Nucleus accumbens (tissue), 56 donors: ENCODE measurements around the gene CFAP46.
A peak's percentile ranks its signal among the peaks of the same experiment; 100 is the strongest.
"Not testable (repeated sequence)": the region's sequence is repeated elsewhere in the genome, so short reads cannot be mapped to it uniquely, and the experiment has no call there.

Experiments used
- DNase-seq, 56 donors: peaks; one replicate each; lab custom pipeline; 2025; lab: John Stamatoyannopoulos, UW

The CFAP46 gene

DNA sequence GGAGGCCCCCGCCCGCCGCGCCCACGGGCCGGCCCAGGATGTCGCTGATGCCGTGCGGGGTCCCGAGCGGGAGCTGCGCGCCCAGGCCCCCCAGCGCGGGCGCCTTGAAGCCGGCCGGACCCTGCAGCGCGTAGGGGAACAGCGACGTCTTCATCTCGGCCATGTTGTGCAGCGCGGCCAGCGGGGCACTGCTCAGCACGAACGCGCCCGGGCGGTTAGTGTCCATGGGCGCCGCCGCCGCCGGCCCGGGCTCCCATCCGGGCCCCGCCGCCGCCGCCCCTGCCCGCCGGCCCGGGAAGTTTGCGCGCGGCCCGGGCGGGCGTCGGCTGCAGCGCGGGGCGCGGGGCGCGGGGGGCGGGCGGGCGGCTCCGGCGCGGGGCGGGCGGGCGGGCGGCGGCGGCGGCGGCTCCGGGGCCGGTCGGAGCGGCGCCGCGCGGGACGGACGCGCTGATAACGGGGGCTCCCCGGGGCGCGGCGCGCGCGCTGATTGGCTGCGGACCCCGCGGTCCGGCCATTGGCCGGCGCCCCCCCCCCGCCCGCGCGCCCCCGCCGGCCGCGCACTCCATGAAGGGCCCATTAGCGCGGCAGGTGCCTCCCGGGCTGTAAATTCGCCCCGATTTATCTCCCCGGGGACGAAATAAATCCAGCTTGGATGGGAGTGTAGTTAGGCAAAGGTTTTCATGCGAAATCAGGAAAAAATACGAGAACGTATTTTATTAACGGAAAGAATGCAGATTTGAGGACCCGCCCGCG is 156.5 kb downstream of the CFAP46 start, which contains the start of gene NKX6-2:
Gene NKX6-2, minus strand, starts transcription at position 425 of the 753 bp plus-strand sequence. Its CDS starts 199 bp downstream, at position 226.
- DNase-seq = peak in 32 of 56 donors; percentile 11 to 74 (median 40)

DNA sequence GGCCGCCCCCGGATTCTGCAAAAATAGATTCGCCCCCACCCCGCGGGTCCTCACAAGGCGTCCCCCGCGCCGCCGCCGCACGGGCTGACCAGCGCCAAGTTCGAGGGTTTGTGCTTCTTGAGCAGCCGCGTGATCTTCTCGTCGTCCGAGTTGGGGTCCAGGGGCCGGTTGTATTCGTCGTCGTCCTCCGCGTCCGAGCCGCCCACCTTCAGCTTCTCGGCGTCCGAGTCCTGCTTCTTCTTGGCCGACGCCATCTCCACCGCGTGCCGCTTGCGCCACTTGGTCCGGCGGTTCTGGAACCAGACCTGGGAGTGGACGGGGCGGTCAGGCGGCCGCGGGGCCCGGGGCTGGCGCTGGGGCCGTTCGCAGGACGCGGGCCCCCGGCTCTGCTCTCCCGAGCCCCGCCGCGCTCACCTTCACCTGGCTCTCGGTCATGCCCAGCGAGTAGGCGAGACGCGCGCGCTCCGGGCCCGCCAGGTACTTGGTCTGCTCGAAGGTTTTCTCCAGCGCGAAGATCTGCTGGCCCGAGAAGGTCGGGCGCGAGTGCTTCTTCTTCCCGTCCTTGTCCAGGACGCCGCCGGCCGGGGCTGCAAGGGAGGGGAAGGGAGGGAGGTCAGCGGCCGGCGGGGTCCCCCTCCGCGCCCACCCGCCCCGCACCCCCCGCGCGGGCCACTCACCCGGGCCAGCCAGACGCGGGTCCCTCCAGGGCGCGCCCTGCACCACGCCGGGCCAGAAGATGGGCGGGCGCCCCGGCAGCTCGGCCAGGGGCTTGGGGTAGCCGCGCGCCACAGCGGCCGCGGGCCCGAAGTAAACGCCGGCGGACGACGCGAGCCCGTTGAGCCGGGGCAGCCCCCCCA is 157.3 kb downstream of the CFAP46 start:
- DNase-seq = no peak

DNA sequence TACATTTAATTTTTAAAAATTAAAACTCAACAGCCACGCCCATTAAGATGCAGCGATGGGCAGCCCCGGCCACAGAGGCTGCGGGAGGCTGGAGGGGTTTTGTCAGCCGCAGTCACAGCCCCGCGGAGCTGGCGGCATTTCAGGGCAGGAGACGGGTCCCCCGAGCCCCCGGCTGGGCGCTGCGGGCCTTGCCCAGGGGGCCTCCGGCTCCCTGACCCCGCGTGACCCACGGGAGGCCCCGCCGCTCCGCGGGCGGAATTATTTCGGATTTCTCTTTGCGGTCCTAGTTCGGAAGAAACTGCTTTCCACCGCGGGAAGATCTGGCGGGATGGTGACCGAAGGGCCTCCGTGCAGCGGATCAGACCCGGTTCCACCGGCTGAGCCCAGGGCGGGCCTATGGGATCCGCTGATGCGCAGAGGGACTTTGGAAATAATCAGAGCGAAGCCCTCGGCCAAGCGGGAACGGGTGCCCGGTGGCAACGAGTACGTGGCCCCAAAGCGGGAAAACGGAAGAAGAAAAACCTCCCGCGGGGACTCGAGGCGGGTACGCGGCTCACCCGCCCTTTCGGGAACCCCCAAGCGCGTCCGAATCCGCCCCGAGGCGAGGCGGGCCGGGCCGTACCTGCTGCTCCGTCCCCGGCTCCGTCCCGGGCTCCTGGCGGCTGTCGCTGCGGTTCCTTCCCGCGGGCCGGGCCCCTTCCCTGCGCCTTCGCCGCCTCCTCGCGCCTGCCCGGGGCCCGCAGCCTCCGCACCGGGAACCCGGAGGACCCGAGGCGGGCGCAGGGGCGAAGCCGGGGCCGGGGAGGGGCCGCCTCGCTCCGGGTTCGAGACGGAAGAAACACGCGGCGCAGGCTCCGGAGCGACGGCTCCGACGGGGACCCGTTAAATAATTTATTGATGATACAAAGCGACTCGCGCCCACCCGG is 158.2 kb downstream of the CFAP46 start:
- no peak for DNase-seq

DNA sequence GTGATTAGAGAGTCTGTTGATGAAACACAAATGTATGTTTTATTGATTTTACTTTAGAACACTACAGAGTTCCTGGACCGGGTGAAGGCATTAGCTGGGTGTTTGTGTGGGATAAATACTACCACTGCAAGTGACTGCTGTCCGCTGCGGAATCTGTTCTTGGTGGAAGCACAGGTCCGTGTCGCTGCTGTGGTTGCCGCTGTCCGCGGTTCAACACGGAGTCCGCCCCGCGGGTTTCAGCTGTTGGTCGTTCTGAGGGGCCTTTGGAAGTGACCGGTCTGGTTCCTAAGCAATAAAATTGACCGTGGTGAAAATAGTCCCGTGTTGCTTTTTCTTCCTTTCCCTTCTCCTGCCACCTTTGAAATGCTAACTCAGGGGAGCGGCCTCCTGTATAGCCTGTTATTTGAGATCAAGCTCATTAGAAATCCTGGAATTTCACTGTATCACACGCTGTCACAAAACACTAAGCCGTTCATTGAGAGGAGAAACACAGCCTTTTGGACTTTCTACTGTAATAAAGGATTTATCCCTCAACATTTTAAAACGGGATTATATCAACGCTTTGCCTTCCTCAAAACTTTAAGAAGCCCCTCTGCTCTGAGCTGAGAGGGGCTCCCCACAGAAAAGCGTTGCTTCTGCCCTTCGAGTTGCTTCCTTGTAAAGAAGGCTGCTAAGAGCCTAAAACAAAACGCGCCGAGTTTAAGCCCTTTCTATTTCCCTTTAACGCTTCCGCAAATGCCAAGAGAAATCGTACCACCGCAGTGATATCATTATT is 159.0 kb downstream of the CFAP46 start:
- DNase-seq = no peak

DNA sequence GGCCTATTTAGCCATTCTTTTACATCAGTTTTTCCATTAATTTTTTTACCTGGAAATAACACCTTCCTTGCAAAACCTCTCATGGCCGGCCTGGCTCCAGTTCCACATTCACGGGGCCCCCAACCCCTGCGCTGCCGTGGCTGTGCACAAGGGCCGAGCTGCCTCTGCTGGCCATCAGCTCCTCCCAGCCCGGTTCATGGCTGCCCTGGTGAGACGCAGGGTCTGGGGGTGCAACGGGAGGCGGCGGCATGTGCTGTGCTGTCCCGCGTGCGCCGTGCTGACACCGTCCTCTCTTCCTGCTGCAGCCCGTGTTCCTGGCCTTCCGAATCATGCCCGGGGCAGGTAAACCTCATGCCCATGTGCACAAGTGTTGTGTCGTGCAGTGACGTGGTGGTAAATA is 160.8 kb downstream of the CFAP46 start:
- DNase-seq = no peak

DNA sequence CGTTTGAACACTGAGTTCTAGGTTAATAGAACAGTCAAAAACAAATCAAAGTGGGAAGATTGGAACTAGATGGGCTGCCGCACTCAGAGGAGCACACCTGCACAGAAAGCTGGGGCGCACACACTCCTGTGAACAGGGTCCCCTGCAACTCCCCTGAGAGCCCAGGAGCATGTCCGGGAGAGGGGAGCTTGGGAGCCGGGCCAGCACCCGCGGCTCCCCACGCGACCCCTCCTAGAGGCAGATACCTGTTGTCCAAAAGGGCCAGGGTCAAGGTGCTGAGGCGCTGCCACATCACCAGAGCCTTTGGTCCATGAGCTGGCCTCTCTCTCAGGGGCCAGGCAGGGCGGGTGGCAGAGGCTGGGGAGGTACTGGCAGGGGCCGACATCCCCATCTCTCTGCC is 162.0 kb downstream of the CFAP46 start:
- no peak for DNase-seq

DNA sequence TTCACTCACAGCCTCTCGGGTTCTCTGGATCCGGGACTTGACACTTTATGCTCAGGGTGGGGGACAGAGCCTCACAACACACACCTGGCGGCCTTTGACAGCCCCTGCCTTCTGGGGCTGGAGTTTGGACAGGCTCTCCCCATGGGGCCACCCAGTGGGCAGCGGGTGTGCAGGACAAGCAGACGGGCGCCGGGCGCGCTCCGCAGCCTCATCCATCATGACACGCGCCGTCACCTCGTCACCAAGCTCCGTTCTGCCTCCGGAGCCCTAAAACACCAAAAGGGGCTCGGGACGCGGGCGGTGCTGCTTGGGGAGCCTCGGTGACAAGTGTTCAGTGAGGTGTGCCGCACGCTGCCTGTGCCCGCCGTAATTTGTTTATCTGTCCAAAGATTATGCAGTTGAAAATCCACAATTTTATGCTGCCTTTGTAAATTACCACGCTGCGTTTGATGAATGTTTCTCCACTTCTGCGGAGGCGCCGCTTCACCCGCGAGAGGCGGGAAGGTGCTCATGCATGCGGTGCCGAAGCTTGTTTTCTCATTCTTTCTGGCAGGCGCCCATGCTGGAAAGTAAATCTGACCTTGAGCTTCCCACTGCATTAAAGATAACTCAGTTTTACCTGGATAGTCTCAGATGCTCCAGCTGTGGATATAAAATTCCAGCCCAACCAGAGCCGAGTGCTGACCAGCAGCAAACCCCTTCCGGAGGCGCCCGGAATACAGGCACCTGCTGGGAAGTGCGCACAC is 162.6 kb downstream of the CFAP46 start:
- no peak for DNase-seq

DNA sequence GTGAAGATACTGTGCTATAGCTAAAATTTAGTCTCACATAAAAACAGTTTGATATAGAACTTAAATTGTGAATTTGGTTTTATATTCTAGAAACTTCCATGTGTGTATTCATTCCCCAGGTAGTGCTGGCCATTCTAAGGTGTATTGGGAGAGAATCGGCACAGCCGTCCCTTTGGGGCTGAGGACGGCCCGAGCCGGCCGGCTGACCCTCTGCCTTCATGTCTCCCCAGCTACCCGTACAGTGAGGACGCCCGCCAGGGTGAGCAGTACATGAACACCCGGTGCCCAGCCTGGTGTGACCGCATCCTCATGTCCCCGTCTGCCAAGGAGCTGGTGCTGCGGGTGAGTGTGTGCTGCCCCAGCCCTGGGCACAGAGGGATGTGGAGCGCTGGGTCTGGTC is 164.9 kb downstream of the CFAP46 start:
- DNase-seq = no peak

DNA sequence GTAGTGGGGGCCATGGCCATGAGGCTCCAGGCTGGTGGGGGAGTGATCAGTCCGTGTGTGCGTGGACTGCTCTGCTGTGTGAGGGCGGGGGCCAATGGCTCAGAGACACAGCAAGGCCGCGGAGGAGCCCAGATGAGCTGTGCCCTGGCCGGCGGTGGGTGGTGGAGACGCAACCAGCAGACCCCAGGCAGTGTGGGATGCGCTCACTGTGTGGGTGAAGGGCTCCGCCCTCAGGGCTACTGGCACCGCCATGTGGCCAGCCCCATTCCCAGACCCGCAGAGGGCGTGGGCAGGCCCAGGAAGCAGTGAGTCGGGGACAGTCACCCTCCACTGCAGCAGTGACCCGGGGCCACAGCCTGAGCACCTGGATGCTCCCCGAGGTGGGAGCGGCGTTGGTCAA is 165.5 kb downstream of the CFAP46 start:
- no peak for DNase-seq

DNA sequence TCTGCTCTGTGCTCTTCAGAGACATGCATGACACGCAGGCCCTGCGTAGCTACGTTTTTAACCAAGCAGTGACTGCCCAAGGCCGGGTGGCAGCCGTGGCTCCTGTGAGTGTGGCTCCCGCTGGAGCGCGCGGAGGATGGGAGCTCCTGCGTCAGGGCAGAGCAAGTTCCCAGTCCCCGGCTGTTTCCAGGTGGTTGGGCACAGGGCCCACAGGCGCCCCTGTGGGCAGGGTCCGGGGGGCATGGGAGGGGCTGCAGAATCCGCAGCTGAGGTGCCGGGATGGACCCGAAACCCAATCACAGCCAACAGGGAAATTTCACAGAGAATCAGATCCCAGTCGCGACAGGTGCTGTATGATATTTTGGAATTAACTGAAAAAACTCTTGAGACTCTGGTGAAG is 166.2 kb downstream of the CFAP46 start:
- DNase-seq = no peak

DNA sequence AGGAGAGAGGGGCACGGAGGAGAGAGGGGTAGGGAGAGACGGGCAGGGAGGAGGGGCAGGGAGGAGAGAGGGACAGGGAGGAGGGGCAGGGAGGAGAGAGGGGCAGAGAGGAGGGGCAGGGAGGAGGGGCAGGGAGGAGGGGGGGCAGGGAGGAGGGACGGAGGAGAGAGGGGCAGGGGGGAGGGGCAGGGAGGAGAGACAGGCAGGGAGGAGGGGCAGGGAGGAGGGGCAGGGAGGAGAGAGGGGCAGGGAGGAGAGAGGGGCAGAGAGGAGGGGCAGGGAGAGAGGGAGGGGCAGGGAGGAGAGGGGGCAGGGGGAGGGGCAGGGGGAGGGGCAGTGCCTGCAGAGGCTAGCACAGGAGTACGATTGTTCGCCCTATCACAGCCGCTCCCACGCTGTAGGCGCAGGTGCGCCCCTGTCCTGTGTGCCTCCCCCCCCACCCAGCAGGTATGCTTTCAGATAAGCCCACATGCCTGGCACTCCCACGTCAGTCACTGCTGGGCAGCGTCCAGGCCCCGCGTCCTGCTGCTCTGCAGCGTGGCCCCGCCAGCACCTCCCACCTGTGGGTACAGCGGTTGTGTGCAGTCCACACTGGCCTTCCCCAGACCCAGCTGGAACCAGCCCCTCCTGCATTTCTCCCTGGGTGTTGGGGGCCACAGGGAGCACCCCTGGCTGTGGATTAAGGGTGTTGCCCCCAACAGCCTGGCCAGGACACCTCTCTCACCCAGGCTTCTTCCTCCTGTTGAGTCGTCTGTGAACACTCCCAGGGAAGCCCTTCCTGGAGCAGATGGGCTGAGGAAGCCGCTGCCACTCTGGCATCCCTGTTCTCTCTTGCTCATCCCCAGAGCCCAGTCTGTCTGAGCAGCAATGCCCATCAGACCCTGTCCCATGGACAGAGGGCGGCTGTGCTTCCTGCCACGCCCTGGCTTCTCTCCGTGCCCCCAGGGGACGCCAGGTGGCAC is 167.2 kb downstream of the CFAP46 start:
- DNase-seq = peak in 55 of 56 donors; percentile 39 to 100 (median 86)

DNA sequence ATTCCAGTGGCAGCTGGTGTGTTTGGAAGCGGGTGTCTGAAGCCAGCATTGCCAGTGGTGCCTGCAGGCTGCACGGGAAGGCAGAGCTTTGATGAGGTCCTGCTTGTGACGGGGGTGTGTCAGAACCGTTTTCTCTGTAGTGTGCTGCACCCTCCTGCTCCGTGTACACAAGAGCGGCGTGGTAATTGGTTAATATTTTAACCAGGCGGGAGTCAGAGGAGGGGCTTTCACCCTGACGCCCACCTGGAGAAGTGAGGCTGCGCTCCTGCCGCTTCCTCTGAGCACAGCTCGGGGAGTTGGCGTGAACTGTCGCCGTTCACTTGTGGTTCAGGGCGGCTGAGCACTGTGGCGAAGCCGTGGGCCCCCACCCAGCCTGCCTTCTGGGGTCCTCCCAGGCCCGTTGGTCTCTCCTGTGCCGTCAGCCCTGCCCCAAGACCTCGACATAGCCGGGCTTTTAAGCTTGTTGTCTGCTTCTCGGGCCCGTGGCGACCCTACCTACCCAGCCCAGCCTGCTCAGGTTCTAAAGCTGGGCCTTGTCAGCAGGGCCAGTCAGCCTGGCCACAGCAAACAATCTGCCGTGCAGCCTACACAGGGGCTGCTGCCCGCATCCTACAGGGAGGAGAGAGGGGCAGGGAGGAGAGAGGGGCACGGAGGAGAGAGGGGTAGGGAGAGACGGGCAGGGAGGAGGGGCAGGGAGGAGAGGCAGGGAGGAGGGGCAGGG is 168.0 kb downstream of the CFAP46 start:
- peak in 2 of 56 donors; percentile 30 to 62 for DNase-seq

DNA sequence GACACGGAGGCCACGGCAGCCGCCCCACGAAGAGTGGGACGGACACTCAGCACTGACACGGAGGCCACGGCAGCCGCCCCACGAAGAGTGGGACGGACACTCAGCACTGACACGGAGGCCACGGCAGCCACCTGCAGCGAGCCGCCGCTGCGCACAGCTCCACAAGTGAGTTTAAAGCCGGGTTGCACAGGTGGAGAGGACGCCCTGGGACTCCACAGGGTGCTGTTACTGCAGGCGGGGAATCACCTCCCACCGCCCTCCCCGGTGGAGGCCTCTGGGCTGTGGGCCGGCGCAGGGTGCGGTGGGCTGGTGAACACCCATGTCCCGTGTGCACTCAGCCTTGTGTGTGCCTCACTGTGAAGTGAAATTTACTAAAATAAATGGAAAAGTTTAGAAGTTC is 169.6 kb downstream of the CFAP46 start:
- not testable (repeated sequence) for DNase-seq

DNA sequence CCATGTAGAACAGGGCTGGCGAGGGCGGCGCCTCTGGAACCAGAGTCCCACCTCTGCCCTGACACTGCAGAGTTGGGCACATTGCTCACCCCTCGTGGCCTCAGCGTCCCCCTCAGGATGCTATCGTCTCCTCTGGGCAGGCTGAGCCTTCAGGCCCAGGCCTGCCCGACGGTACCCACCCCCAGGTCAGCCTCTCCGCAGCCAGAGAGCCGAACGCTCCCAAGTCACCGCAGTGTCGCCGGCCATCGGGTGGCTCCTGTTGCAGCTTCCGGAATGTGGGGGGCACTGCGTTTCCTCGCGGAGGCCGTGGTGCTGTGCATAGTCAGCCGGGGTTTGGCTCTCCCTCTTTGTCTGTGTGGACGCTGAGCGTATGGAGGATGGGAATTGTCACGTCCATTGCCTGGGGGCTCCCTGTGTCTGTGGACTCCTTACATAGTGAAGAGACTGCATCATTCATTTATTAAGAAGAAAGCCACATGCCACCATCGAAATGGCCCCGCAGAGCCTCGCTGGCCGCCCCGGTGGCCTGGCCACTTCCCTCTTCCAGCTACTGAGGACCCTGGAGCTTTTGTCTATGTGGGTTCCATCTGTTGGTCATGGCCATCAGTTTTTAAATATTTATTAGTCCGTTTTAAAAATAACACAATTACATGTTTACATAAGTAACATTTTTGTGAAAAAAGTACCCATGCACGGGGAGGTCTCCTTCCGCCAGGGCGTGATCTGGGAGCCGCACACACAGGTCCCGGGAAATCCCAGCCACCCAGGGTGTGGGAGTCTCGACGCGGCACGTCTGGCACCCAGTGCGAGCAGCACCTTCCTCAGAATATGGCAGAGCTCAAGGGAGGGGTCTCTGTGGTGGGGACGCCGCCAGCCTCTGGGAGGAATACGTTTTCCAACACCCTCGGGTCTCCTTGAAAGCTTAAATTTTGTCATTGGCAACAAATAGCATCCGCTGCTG is 172.0 kb downstream of the CFAP46 start:
- DNase-seq = no peak

DNA sequence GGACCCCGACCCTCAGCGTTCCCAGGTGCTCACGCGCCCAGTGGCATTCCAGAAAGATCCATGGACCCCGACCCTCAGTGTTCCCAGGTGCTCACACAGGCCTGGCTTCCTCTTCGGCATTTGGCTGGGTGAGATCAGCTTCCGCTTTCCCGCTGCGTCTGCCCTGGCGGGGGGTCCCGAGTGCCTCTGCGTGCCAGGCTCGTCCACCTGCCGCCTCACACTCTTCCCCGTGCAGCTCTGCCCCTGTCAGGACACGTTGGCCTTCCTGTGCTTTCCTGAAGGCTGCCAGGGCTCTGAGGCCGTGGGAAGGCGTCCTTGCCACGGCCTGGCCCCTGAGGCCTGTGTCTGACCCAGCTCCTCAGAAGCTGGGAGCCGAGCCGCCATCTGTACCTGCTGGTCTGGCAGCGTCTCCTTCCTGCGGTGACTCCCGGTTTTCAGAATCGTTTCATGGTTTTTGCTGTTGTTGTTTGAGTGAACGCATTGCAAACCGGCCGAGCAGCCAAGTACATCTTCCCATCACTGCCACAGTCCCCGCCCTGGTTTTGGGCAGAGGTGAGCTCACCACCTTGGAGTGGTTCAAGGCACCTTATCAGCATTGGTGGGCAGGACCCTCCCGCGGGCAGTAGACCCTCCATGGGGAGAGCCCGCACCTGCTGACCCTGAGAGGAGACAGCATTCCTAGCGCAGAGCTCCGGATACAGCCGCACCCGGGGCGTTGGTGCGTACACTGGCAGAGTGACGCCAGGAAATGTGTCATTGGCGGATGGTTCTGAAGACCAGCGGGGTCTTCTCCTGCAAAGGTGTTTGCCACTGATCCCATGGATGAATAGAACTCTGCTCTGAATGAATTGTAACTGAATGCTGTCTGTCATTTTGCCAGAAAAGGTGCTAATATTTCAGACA is 173.8 kb downstream of the CFAP46 start:
- no peak for DNase-seq
